ENCODE data around the gene DCK.
A peak's percentile ranks its signal among the peaks of the same experiment; 100 is the strongest.
"Not testable (repeated sequence)": the region's sequence is repeated elsewhere in the genome, so short reads cannot be mapped to it uniquely, and the experiment has no call there.

Gene DCK

GRCh38 chr4:70993181-70994068 lies at the start of gene DCK:
Gene DCK, plus strand, starts transcription at chr4:70993649. Its CDS starts 187 bp downstream, at chr4:70993836.
- DNase-seq, result peak; percentile 88

DNA sequence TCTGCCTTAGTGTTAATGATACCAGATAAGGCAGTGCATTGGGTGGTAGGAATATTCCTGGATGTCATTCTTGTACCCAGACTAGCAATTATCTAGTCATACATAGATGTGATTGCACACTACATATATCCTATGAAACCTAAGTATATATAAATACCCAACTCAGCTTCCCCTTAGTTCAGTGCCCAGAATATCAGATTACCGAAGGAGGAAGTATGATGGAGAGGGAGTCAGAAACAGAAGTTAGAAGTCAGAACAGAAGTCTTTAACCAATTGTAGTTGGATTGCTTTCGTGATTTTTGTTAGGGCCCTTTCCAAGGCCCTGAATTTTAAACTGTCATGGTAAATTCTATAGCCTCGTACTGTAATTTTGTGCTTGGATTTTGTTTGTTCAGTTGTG lies 48.4 kb upstream of the DCK start:
- no peak for DNase-seq

DNA sequence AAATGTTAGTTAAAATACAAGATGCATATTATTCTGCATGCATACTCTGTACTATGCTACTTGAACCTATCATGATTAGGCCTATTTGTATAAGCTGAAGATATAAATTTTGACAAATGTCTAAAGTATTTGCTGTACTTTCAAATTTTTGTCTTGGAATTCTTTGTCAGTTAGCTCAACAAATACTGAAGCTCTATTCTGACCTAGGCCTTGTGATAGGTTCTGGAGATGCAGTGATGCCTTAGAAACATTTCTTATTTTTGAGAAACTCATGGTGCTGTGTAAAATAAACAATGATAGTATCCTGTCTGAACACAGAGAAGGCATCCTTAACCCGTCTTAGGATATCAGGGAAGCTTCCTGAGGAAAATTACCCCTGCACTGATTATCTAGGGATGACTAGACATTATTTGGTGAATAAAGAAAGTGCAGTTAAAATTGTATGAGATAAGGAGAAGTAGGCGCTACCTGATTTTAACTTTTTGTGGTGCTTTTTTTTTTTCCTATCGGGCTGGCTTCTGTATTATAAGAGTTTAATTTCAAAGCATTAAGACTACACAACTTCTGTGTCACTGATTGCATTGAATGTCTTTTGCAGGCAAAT lies 47.9 kb upstream of the DCK start:
- DNase-seq, result no peak

DNA sequence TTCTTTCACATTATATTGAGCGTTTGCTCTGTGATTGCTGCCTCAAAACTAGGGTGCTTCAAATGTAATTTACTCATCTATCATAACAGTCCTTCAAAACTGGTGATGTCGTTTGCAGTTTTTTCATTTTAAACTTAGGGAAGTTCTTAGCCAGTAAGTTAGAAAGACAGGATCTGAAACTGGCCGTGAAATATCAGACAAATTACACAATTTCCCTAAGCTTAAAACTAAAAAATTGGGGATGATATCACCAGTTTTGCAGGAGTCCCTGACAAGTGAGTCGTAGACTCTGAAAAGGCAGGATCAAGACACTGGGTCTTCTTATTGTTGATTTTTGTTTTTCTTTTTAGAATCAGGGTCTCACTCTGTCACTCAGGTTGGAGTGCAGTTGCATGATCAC lies 46.5 kb upstream of the DCK start:
- DNase-seq, result no peak

GRCh38 chr4:70948665-70949260 lies 44.7 kb upstream of the DCK start:
- DNase-seq, result no peak

DNA sequence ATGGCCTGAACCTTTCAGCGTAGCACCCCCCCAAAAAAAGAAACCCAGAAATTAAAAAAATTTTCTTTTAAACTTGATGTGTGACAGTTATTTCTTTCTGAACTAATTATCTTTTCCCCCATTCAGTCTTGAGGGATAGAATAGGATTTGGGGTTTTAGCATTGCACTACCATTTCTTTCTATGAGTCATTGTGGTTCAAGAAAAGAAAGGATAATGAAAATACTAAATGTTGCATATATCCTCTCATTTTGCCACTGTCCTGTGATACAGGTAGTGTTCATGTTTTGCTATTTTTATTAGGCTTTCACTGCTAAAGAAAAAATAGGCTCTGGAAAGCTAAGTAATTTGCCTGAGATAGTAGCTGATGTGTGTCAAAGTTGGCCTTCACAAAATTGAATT lies 39.4 kb upstream of the DCK start:
- DNase-seq, result no peak

- DNase-seq, result no peak
Observed at GRCh38 chr4:70956549-70957210, 36.8 kb upstream of the DCK start.

GRCh38 chr4:70958681-70959080 lies 34.8 kb upstream of the DCK start:
- DNase-seq, result no peak

GRCh38 chr4:70969076-70969475 lies 24.4 kb upstream of the DCK start:
- DNase-seq, result no peak

GRCh38 chr4:70976252-70976651 lies 17.2 kb upstream of the DCK start:
- DNase-seq, result no peak

DNA sequence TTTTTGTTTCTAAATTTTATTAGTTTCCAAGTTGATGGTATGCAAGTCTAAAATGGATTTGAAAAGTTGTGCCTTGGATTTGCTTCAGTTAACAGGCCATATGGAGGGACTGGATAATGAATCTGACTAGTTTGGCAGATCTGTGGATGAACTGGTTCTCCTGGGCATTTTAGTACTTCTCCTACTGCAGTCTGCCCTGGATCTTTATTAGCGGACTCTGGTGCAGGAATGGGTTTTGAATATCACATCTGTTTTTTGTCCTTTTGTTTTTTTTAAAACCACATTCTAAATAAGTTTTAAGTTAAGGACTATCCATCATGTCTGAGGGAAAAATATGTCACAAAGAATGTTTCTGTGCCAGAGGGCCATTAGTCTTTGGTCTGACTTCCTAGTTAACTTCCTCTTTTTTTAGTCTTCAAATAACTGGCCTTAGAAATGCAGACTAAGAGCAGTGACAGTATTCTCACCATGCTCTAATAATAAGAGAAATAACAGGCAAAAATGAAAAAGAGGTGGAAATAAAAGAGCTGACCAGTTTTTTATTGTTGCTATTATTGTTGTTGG lies 13.9 kb upstream of the DCK start:
- DNase-seq, result peak; percentile 62

- DNase-seq, result no peak
Observed at GRCh38 chr4:70980196-70980595, 13.3 kb upstream of the DCK start.

GRCh38 chr4:70984106-70984505 lies 9.3 kb upstream of the DCK start:
- DNase-seq, result no peak

- no peak for DNase-seq
Observed at GRCh38 chr4:70984589-70984988, 8.9 kb upstream of the DCK start.

DNA sequence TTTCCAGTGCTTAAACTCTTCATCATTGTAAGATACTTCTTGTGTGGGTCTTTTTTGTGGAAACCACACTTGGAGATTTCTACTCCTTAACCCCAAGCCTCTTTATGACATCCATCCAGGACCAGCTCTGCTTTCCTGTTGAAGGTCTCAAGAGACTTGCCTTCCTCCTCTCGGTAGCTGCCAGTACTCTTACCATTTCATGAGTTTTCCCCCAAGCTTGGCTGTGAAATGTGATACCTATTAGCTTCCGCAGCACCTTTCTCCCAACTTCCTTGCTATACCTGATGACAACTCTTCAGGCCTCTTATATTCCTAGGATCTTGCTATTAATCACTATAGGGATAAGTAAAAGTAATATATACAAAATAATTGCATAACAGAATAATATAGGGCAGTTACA lies 1.9 kb upstream of the DCK start:
- no peak for DNase-seq

DNA sequence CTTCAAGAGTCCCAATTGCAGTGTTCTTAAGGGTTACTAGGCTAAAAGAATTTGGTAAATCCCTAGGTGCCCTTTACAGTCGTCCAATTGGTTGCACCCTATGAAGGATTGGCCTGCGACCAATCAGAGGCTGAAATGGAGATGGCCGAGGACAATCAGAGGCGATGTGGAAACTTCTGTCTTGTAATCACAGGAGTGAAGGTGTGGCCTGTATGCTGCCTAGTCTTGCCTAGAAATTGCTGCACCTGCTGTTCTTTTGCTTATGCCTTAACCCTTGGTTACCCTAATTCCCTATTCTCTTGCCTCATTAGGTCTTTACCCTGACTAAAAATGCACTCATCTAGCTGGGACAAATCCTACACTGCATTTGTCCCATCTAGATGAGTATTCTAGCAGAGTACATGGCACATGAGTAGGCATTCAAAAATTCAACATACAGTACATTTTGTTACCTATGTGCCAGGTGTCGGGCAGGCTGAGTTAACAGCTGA lies 1.0 kb upstream of the DCK start:
- DNase-seq, result no peak

GRCh38 chr4:70994069-70994366 lies 569 bp downstream of the DCK start:
- DNase-seq, result no peak

- DNase-seq, result no peak
Observed at GRCh38 chr4:70994387-70995099, 1.1 kb downstream of the DCK start.

GRCh38 chr4:70996018-70996360 lies 2.5 kb downstream of the DCK start:
- DNase-seq, result no peak

- DNase-seq, result no peak
Observed at GRCh38 chr4:70997036-70997435, 3.6 kb downstream of the DCK start.

DNA sequence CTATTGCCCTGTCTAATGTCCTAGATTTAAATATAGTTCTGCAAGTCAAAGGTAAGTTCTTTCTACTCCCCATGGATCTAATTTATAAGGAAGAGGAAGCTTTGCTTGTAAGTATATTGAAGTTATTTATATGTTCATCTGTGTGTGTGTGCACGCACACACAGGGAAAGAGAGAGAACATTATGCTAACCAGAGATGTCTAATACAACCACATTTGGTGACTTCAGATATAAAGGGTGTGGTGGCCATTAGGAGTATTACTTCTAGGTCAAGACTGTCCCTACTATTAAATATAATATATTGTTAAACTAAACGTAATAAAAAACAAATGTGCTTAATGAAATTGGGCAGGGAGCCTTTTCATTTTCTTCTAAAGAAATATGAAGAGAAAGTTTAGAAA lies 4.1 kb downstream of the DCK start:
- no peak for DNase-seq

DNA sequence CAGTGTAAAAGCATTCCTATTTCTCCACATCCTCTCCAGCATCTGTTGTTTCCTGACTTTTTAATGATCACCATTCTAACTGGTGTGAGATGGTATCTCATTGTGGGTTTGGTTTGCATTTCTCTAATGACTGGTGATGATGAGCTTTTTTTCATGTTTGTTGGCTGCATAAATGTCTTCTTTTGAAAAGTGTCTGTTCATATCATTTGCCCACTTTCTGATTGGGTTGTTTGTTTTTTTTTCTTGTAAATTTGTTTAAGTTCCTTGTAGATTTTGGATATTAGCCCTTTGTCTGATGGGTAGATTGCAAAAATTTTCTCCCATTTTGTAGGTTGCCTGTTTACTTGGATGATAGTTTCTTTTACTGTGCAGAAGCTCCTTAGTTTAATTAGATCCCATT lies 6.2 kb downstream of the DCK start:
- not testable (repeated sequence) for DNase-seq

DNA sequence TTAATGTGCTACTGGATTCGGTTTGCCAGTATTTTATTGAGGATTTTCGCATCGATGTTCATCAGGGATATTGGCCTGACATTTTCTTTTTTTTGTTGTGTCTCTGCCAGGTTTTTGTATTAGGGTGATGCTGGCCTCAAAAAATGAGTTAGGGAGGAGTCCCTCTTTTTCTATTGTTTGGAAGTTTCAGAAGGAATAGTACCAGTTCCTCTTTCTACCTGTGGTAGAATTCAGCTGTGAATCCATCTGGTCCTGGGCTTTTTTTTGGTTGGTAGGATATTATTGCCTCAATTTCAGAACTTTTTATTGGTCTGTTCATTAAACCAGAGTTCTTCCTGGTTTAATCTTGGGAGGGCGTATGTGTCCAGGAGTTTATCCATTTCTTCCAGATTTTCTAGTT lies 7.9 kb downstream of the DCK start:
- not testable (repeated sequence) for DNase-seq
